Measurements from ENCODE around the gene ZDHHC19. TPM values are rescaled to one million over a fixed set of nuclear protein-coding genes. Genes with fewer than 3 reads are reported as not detected.

Gene ZDHHC19
- total RNA-seq, 1 donor from 2014 or later: not detected

DNA sequence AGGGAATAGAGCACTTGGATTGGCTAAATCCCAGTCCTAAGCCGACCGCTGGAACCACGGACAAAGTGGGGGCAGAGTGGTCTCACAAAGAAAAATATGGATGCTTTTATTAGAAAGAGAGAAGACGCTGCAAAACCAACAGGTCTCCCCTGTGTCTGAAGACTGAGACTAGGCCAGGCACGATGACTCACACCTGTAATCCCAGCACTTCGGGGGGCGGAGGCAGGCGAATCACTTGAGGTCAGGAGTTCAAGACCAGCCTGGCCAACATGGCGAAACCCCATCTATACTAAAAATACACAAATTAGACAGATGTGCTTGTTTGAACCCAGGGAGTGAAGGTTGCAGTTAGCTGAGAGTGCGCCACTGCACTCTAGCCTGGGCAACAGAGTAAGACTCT is 61.8 kb downstream of the ZDHHC19 start:
- no peaks in the 10 kb centered on the region for H4K20me1 ChIP-seq (ENCODE audit: insufficient read depth, low read length)
- Mint-ChIP-seq H3K4me1 (ENCODE audit: low read depth, unreplicated experiment) (no peaks in the 10 kb centered on the region), H3K36me3 (ENCODE audit: low read depth, unreplicated experiment) (no peaks in the 10 kb centered on the region), H3K4me3 (ENCODE audit: unreplicated experiment) (no peak overlapping the region), H3K27ac (ENCODE audit: unreplicated experiment) (no peak overlapping the region), H3K27me3 (ENCODE audit: low read depth, unreplicated experiment) (peaks cover 3% of the 10 kb centered on the region), H3K9me3 (ENCODE audit: unreplicated experiment) (peaks cover 20% of the 10 kb centered on the region)
- no peak overlapping the region for H3K27ac ChIP-seq (ENCODE audit: low read depth, low read length)
- H3K9me3 ChIP-seq (ENCODE audit: insufficient read depth, low read depth, low read length): no peaks in the 10 kb centered on the region
- H3K79me2 ChIP-seq (ENCODE audit: insufficient read depth, low read length): no peaks in the 10 kb centered on the region
- peaks cover 5% of the 10 kb centered on the region for H3K4me1 ChIP-seq (ENCODE audit: insufficient read depth, low read length)
- H3K4me3 ChIP-seq (ENCODE audit: insufficient read depth, low read depth, low read length): no peak overlapping the region
- no peaks in the 10 kb centered on the region for H3K36me3 ChIP-seq (ENCODE audit: insufficient read depth, low read length)
- TF ChIP-seq EZH2 (IDR thresholded peaks at IDR 0.05; ENCODE audit: insufficient read depth, low read length) (no peak), CTCF (IDR thresholded peaks at IDR 0.05; ENCODE audit: insufficient read depth, low read depth, low read length) (no peak)
- DNase-seq (ENCODE audit: low read depth) (no peak), FAIRE-seq (no peak)
- H3K4me2 ChIP-seq (ENCODE audit: low read length): no peak overlapping the region
- H3K9ac ChIP-seq (ENCODE audit: low read length): no peak overlapping the region
- no peak overlapping the region for H2AFZ ChIP-seq (ENCODE audit: low read depth, low read length)
- no peaks in the 10 kb centered on the region for H3K27me3 ChIP-seq (ENCODE audit: insufficient read depth, low read length)

Other genes with a start within 250 kb of the ZDHHC19 start
- gene TFRC, start 129.3 kb downstream of the ZDHHC19 start, total RNA-seq: 98.4 and 104 TPM in 2 replicates
- gene SLC51A, start 5.1 kb upstream of the ZDHHC19 start, total RNA-seq: not detected in 2 replicates
- gene PCYT1A, start 76.3 kb upstream of the ZDHHC19 start, total RNA-seq: 87.3 and 92.6 TPM in 2 replicates
- gene DYNLT2B, start 106.8 kb upstream of the ZDHHC19 start, total RNA-seq: 10.9 and 13.0 TPM in 2 replicates
- 0.27 TPM in 1 of 2 replicates, not detected in the other for gene TM4SF19, start 127.0 kb upstream of the ZDHHC19 start, total RNA-seq
- gene UBXN7, start 221.0 kb upstream of the ZDHHC19 start, total RNA-seq: 90.7 and 90.9 TPM in 2 replicates

Measured in astrocyte (in vitro differentiated cells and primary cell).